Hepatic stellate cell (primary cell): ENCODE results near the gene APOC4.
"Not testable (repeated sequence)": the region's sequence is repeated elsewhere in the genome, so short reads cannot be mapped to it uniquely, and the experiment has no call there.

Experiments used
- DNase-seq: peaks from one replicate; pipeline ENCODE4 v3.0.0; 2011; ENCODE audit warnings: low spot score

APOC4 gene

GRCh38 chr19:44958090-44958489, 16.1 kb downstream of the APOC4 start:
- DNase-seq: no peak

- no peak for DNase-seq
Measured at GRCh38 chr19:44959691-44960090, 17.7 kb downstream of the APOC4 start.

GRCh38 chr19:44960906-44961728, 19.1 kb downstream of the APOC4 start:
- DNase-seq: no peak

GRCh38 chr19:44961821-44962220, 19.8 kb downstream of the APOC4 start:
- no peak for DNase-seq

- DNase-seq: no peak
Measured at GRCh38 chr19:44968118-44968517, 26.1 kb downstream of the APOC4 start.

- DNase-seq: no peak
Measured at GRCh38 chr19:44968670-44969069, 26.6 kb downstream of the APOC4 start.

GRCh38 chr19:44969437-44969836, 27.4 kb downstream of the APOC4 start:
- no peak for DNase-seq

- not testable (repeated sequence) for DNase-seq
Measured at GRCh38 chr19:44971451-44971850, 29.4 kb downstream of the APOC4 start.

GRCh38 chr19:44972802-44973201, 30.8 kb downstream of the APOC4 start:
- no peak for DNase-seq

- DNase-seq: no peak
Measured at GRCh38 chr19:44973982-44974735, 32.1 kb downstream of the APOC4 start.

- no peak for DNase-seq
Measured at GRCh38 chr19:44974857-44975256, 32.8 kb downstream of the APOC4 start.

- no peak for DNase-seq
Measured at GRCh38 chr19:44975444-44975843, 33.4 kb downstream of the APOC4 start.

- DNase-seq: no peak
Measured at GRCh38 chr19:44984005-44984404, 42.0 kb downstream of the APOC4 start.

- no peak for DNase-seq
Measured at GRCh38 chr19:44985445-44985844, 43.4 kb downstream of the APOC4 start.

GRCh38 chr19:44986389-44986788, 44.4 kb downstream of the APOC4 start:
- DNase-seq: no peak

- no peak for DNase-seq
Measured at GRCh38 chr19:44987148-44987675, 45.2 kb downstream of the APOC4 start.

- no peak for DNase-seq
Measured at GRCh38 chr19:44988273-44988672, 46.2 kb downstream of the APOC4 start.

- peak; percentile 83 for DNase-seq
Measured at GRCh38 chr19:44988896-44989556, 47.0 kb downstream of the APOC4 start.

GRCh38 chr19:44990459-44990858, 48.4 kb downstream of the APOC4 start:
- no peak for DNase-seq

- no peak for DNase-seq
Measured at GRCh38 chr19:44990966-44991365, 48.9 kb downstream of the APOC4 start.

- no peak for DNase-seq
Measured at GRCh38 chr19:44992336-44993163, 50.5 kb downstream of the APOC4 start.

- no peak for DNase-seq
Measured at GRCh38 chr19:44993526-44993925, 51.5 kb downstream of the APOC4 start.
